Measurements from ENCODE around the gene COPG2. TPM values are rescaled to one million over a fixed set of nuclear protein-coding genes. Genes with fewer than 3 reads are reported as not detected.

Gene COPG2
- total and polyA plus RNA-seq, 2 of the 13 experiments (the other 11 are each of a cell fraction or from before 2014, with no cell fraction given): 14.1 to 17.7 TPM

DNA sequence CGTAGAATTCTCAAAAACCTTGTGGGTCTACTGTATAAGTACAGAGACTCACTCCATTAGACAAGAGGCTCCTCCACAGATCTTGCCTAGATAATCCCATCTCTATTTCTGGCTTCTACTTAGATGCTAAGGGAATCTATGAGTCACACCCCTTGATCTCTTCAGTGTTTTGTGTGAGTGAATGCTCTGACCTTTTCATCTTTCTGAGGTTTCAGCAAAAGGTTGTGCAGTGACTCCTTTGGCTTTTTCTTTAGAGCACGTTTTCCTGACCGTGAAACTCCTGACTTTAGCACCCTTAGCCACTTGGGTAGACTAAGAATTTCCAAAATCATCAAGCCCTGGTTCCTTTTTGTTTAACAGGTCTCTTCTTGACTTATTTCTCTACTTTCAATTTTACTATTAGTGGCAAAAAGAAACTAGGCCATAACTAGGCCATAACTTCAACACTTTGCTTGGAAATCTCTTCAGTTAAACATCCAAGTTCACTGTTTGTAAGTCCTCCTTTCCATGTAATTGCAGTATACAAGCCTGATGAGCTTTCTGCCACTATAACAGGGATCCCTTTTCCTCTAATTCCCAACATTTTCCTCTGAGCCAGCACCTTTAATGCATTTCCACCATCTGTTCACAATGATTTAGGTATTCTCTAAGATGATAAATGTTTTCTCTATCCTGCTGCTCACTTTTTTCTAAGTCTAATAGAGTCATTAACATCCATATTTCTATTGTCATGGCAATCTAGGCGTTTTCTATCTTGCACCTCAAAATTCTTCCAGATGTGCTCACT is 19.4 kb downstream of the COPG2 start:
- H3K79me2 ChIP-seq (ENCODE audit: insufficient read depth, low read length): no peaks in the 10 kb centered on the region
- DNase-seq (ENCODE audit: low spot score) (no peak), ATAC-seq (no peak), FAIRE-seq (no peak)
- H3K4me3 ChIP-seq (replicated peaks in 1 of 3; ENCODE audit: insufficient read depth in 1 of 3, low read depth in 2 of 3, low read length in 3 of 3): no peak overlapping the region
- BruUV-seq (replicated peaks): no TSS peak
- no peaks in the 10 kb centered on the region for H4K20me1 ChIP-seq (ENCODE audit: insufficient read depth, low read length)
- H3K4me1 ChIP-seq (ENCODE audit: insufficient read depth, low read length): no peaks in the 10 kb centered on the region
- no peak overlapping the region for H3K4me2 ChIP-seq (ENCODE audit: low read depth, low read length)
- H3K27me3 ChIP-seq (ENCODE audit: control insufficient read depth in 1 of 2, insufficient read depth in 2 of 2, low read length in 2 of 2): no peaks in the 10 kb centered on the region
- in situ Hi-C loops (cut with HindIII; ENCODE audit: extremely low pct_ligation_motif_present, low pct_unique_long_range_greater_than_20kb) (no loop called here), intact Hi-C loops (cut with micrococcal nuclease; ENCODE audit: unreplicated experiment) (no loop called here)
- H3K27ac ChIP-seq (ENCODE audit: extremely low read length, insufficient read depth, low read length): no peak overlapping the region
- H3K36me3 ChIP-seq (replicated peaks in 1 of 2; ENCODE audit: control insufficient read depth in 1 of 2, insufficient read depth in 2 of 2, low read length in 2 of 2): peaks cover 0 to 8% of the 10 kb centered on the region in 2 experiments; a peak in 1 of 5 replicates
- ChIA-PET CTCF (ENCODE audit: low intra/inter-chr PET ratio, low total read pairs) (no interaction called here), POLR2A (no interaction called here)
- H3K9me3 ChIP-seq (ENCODE audit: low read length): no peaks in the 10 kb centered on the region
- TF ChIP-seq ZNF850 (CRISPR knock-in tag; conservative IDR thresholded peaks at IDR 0.05): no peak
- no peak for TF ChIP-seq ONECUT2 (CRISPR knock-in tag; IDR thresholded peaks at IDR 0.05)
- TF ChIP-seq, protein P1, sequence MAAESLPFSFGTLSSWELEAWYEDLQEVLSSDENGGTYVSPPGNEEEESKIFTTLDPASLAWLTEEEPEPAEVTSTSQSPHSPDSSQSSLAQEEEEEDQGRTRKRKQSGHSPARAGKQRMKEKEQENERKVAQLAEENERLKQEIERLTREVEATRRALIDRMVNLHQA (CRISPR knock-in tag; IDR thresholded peaks at IDR 0.05): no peak
- no peak for TF ChIP-seq ZNF430 (CRISPR knock-in tag; IDR thresholded peaks at IDR 0.05)
- TF ChIP-seq PRMT3 (CRISPR knock-in tag; IDR thresholded peaks at IDR 0.05; ENCODE audit: borderline replicate concordance, low read depth): no peak
- no peak for TF ChIP-seq FOXK2 (IDR thresholded peaks at IDR 0.05)
- TF ChIP-seq, protein P2, sequence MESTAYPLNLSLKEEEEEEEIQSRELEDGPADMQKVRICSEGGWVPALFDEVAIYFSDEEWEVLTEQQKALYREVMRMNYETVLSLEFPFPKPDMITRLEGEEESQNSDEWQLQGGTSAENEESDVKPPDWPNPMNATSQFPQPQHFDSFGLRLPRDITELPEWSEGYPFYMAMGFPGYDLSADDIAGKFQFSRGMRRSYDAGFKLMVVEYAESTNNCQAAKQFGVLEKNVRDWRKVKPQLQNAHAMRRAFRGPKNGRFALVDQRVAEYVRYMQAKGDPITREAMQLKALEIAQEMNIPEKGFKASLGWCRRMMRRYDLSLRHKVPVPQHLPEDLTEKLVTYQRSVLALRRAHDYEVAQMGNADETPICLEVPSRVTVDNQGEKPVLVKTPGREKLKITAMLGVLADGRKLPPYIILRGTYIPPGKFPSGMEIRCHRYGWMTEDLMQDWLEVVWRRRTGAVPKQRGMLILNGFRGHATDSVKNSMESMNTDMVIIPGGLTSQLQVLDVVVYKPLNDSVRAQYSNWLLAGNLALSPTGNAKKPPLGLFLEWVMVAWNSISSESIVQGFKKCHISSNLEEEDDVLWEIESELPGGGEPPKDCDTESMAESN (CRISPR knock-in tag; conservative IDR thresholded peaks at IDR 0.05): no peak
- no peak overlapping the region for H2AFZ ChIP-seq (ENCODE audit: low read length)
- 93% methylated on average over 4 of the region's 4 CpGs for WGBS (ENCODE audit: low lambda C conversion rate)
- no peak overlapping the region for H3K9ac ChIP-seq (ENCODE audit: insufficient read depth, low read depth, low read length)
